ENCODE data around the gene TMEM132A.

Gene TMEM132A, protein sequence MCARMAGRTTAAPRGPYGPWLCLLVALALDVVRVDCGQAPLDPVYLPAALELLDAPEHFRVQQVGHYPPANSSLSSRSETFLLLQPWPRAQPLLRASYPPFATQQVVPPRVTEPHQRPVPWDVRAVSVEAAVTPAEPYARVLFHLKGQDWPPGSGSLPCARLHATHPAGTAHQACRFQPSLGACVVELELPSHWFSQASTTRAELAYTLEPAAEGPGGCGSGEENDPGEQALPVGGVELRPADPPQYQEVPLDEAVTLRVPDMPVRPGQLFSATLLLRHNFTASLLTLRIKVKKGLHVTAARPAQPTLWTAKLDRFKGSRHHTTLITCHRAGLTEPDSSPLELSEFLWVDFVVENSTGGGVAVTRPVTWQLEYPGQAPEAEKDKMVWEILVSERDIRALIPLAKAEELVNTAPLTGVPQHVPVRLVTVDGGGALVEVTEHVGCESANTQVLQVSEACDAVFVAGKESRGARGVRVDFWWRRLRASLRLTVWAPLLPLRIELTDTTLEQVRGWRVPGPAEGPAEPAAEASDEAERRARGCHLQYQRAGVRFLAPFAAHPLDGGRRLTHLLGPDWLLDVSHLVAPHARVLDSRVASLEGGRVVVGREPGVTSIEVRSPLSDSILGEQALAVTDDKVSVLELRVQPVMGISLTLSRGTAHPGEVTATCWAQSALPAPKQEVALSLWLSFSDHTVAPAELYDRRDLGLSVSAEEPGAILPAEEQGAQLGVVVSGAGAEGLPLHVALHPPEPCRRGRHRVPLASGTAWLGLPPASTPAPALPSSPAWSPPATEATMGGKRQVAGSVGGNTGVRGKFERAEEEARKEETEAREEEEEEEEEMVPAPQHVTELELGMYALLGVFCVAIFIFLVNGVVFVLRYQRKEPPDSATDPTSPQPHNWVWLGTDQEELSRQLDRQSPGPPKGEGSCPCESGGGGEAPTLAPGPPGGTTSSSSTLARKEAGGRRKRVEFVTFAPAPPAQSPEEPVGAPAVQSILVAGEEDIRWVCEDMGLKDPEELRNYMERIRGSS

DNA sequence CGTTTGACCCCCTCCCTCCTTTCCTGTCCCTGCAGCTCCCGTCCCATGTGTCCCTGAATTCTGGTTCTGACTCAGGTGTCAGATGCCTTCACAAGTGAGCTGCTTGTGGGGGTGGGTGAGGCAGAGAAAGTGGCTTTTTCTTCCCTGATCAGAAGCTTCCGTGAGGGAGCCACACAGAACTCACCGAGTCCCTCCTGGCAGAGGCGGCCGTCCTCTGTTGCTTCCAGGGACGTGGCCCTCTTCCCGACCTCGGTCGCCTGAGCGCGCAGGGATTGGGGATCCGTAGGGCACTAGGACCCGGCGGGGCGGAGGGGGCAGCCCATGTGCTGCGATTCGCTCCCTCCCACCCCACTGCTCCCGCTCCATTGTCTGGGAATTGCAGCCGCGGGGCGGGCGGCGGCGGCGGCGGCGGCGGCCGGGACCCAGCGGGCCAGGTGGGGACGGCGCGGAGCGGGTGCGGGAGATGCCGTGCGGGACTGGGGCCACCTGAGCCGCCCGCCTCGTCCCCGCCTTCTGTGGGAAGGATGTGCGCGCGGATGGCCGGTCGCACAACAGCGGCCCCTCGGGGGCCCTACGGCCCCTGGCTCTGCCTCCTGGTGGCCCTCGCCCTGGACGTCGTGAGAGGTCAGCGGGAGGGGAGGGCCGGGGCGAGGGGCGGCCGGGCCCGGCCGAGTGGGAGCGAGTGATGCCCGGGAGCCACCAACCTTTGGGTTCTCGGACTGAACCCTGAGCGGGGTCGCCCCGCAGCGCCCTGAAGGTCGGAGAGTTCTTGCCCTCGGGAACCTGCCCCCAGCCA, at the start of gene TMEM132A:
TSS of gene TMEM132A (plus strand) at position 351 of the 796 bp plus-strand sequence. CDS start at position 525, 174 bp downstream.
- DNase-seq = peak in 1 of 2 donors; percentile 39

DNA sequence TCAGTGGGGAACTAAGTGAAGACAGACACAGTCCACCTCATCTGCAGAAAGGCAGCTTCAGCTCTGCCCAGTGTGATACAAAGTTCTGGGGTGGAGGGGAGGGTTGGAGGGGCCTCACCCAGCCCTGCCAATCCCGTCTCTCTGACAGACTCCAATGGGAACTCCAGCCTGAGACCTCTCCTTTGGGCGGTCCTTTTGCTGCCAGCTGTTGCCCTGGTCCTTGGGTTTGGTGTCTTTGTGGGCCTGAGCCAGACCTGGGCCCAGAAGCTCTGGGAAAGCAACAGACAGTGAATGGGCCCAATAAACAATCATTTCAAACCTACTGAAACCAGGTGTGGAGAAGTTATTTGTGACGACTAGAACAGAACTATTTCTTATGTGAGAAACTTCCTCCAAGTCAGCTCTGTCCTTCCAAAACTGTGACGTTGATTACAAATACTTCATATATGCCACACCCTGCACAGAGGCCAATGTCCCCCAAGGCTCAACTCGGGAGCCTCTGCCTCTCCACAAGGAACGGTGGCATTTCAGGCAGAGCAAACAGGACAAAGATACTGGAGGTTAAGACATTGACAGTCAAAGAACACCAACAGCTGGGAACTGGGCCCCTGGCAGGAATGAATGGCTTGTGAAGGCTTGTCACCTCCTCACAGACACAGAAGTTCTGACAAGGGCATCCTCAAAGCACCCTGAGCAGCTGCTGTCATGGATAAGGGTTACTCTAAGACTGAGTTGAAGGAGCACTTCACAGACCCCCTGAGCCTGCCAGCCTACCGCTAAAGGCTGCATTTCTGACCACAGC, 48.7 kb upstream of the TMEM132A start:
- DNase-seq = no peak

DNA sequence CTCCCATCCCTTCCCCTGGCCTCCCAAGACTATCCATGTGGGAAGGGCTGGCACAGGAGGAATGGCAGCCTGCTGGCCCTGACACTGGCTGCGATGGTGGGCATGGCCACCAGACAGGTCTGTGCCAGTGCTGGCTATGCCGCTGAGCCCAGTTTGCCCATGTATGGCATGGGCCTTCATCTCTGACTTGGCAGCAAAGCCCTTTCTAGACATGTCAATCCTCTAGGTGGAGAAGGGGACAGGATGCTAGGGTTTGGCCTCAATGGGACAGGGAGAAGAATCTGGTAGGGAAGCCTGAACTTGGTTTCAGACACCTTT, 48.1 kb upstream of the TMEM132A start:
- no peak for DNase-seq

DNA sequence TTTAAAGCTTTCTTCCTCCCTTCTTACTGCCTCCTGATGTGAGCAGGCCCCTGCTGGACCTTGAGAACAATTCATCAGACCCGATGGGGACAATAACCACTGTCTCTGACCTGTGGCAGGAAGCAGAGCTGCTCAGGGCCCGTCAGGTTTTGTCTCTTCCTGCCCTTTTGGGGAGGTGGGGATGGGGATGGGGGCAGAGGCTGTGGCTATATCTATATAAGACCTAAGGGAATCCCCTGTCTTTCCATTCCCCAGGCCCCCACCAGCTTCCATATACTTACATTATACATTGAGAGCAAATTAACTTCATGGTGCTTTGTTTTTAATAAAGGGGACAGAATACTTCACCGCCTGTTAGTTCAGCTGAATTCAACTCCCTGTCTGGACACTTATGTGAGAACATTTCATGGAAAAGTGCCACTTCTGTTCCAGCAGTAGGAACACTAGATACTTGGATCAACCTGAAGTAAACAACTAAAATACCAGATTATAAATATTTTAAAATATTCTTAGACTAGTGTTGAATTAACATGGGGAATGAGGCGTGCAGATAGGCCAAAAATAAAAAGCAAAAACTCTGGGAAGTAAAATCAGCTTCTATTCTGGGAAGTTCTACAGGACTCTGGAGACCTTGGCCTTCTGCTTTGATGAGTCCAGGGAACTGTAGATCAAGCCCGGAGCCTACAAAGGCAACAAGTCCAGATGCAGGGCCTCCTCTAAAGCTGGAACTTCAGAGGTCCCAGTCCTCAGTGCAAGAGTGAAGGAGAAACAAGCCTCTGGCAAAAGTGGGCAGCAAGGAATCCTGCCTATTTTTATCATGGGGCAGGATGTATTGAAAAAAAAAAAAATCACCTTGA, 45.8 kb upstream of the TMEM132A start:
- DNase-seq = no peak

DNA sequence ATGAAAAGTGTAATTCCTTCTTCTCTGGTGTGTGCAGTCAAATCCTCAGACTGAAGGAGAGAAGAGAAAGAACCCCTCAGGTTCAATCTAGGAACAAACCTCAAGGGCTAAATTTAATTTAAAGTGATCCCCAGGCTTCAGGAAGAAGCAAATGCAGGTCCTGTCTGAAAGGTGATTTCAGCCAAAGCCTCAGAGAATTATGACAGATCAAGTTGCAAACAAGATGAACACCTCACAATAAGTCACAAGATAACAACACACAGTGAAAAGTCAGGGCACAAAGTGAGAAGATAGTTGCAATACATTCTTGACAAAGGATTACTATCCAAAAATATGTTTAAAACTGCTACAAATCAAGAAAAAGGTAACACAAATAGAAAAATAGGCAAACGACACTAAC, 45.2 kb upstream of the TMEM132A start:
- DNase-seq = no peak

DNA sequence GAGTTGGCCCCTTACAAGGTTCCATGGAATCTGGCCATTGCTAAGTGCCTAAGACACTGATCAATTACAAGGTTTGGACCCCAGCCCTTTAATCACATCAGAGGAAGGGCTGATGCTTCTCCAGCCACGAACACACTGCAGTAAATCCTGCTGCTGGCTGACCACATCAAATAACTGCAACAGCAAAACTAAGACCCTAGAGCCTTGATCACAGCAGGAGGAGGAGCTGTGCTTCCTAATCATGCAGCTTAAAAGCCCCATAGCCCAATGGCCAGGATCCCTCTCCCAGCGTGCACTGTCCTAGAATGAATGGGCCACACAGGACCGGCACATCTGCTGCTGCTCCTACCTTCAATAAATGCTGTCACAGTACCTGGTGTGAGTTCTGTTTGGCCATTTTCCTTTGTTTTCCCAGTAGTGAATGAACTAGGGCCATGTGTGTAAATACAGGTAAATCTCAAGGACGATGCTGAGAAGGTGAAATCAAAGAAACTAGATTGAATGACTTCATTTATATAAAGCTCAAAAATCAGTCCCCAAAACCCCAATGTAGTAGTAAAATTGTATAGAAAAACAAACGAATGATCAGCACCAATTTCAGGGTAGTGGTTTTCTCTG, 44.2 kb upstream of the TMEM132A start:
- no peak for DNase-seq

DNA sequence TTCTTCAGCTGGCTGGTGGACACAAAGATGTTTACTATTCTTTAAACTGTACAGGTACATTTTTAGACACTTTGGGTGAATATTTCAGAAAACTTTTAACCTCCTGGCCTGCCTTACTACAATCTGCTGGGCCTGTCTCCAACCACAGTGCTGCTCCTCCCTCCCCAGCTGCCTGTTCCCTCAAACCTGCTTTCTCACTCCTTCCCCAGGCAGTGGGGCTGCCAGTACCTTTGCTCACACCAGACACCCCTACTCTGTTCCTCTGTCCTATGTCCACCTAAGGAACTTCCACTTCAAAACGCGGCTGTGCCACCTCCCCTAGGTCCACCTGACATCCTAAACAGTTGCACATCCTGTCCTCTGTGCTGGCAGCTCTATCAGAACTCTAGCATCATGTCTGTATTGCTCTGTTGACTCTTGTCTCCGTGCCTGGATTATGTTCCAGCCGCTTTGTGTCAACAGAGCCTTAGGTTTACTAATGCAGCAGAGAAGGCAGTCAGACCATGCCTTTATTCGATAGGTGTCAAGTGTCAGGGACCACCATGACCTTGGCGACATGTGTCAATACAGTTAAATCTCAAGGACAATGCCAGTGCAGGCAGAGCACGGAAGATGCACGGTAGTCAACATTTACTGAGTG, 43.5 kb upstream of the TMEM132A start:
- no peak for DNase-seq

DNA sequence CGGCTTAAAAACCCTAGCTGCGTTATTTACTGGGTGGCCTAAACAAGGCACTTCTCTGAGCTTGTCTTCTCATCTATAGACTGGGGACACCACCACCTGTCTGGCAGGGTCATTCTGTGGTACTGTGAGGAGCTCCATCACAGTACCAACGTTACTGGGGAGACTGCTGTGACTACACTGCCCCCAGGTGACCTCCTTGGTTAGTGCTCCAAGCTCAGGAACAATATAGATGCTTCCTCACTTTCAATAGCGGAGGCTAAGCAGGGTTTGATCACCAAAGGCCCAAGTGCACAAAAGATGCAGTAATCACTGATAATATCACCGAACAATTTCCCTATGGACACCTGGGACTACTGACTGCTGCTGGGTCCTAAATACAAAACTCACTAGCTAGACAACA, 36.7 kb upstream of the TMEM132A start:
- peak in 1 of 2 donors; percentile 36 for DNase-seq

DNA sequence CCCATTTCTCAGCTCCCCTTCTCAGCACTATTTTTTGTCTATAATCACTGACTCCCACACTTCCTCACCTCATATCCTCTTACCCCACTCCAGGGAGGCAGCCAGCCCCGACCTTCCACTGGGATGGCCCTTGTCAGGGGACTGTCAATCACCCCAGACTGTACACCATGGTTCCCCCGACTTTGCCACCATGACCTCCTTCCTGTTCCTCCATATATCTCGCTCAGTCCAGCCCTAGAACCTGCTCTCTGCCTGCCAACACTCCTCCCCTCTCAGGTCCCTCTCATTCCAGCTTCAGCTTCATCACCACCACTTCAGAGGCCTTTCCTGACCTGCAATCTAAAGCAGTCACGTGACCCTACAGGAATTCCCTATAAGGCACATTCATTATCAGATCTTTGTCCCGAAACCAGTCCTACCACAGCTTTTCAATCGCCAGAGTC, 34.4 kb upstream of the TMEM132A start:
- DNase-seq = no peak

DNA sequence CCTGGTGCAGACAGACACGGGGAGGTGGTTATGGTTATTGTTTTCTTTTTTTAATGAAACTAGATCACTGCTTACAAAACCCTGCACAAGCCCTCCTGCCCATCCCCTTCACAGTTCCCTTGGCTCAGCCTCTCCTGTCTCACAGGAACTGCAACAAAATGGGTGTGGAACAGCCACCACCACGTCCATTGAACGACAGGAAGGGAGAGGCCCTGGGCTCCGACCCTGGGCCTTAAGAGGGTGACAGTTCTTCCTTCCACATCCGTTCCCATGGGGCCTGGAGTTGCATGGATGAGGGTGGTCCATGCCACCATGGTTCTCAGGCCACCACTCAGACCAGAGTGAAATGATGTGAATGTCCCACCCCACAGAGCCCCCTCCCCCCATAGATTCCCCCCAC, 33.6 kb upstream of the TMEM132A start:
- no peak for DNase-seq

DNA sequence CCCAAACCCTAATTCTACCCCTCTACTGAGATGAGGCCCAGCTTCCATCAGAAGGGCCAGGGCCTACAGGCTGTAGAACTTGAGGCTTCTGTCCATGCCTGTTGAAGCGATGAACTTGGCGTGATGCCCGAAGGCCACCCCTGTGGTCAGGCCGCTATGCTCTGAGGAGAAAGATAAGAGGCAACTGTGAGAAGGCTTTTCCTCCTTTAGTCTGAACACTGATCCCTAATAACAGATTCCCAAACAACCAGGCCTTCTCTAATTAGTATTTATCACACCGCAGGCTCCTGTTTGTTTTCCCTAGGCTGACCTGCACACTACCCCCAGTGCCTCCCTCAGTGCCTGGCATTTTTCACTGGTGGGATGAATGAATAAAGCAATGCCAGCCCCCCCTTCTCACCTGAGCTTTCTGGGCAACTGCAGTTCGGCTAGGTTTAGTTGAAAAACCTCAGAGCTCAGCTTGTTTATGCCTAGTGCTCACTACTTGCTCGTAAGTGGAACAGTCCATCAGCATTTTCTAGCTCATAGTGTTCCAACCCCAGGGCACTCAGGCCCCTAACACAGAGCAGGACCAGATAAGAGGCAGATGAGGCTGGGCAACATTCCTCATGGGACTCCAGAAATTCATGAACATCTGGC, 33.0 kb upstream of the TMEM132A start:
- DNase-seq = no peak

DNA sequence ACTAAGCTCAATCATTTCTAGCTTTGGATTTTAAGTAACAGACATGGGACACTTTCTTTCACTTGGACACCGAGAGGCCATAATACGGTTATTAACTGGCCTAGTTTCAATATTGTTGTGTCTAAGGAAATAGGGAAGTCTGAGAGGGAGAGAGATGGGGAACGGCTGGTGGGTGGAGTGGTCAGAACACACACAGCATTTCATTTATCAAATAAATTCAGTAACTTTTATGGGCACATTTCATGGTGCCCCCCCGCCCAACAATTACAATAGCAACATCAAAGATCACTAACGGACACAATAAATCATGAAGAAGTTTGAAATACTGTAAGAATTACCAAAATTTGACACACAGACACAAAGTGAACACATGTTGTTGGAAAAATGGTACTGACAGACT, 28.6 kb upstream of the TMEM132A start:
- no peak for DNase-seq

DNA sequence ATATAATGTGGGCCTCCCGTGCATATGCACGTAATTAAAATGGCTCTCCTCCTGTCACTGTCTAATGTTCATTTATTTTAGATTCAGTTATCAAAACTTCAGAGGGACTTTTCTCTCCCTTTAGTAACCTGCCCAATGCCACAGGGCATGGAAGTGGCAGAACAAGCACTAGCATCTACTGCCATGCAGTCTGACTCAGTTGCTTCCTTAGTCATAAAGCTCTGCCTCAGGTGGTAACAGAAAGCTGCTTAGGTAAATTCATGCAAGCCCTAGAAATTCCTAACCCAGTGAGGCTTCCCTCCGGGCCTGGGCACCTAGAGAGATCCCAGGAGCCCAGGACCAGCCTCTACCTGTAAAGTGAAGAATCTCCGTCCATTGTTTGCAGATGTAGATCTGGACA, 26.8 kb upstream of the TMEM132A start:
- DNase-seq = no peak

DNA sequence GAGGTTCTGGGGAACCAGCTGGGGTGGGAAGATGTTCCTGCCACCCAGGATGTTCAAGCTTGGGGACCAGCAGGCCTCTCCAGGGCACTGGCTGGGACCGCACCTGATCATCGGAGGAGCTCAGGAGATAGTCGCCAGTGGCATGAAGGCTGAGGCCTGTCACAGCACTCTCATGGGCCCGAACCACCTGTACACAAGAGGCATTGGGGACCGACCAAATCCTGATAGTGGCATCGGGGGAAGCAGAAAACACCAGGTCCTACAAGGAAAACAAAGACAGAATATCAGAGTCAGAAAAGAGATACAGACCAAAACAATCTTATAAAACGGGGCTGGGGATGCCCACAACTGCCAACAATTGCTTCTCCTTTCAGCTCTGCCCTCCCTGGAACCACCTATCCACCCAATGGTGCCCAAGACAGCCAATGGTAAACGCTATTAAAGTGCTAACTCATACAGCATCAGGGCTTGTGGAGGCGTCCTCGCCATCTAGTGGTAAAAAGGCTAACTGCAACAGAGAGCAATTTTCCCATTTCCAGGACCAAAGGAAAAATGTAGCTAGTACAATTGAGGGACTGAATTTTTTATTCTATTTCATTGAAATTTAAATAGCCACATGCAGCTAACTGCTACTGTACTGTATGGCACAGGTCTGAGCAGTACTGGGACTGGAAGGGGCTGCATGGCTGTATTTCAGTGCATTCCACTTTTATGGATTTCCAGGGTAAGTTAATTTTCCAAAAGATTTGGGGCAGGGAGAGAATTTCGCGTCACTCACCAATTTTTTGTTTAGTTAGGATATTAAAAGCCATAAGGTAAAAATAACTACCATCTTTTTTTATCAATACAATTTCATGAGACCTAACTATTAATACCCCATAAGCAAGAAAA, 25.0 kb upstream of the TMEM132A start:
- peak in 1 of 2 donors; percentile 41 for DNase-seq

DNA sequence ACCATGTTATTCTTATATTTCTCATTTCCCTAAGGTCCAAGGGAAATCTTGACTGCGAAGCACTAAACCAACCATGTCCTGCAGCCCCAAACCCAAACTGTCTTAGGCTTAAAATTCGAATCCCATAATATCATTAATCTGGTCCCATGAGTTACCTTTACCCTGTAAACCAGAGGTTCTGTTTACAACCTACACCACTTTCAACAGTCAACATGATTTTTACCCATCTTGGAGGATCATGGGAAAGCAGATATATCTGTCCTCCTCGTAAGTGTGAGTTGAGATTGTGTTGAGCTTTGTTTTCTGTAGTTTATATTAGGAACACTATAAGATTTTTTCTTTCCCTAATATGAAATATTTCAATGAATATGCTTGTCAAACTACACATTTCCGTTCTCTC, 24.3 kb upstream of the TMEM132A start:
- DNase-seq = no peak

DNA sequence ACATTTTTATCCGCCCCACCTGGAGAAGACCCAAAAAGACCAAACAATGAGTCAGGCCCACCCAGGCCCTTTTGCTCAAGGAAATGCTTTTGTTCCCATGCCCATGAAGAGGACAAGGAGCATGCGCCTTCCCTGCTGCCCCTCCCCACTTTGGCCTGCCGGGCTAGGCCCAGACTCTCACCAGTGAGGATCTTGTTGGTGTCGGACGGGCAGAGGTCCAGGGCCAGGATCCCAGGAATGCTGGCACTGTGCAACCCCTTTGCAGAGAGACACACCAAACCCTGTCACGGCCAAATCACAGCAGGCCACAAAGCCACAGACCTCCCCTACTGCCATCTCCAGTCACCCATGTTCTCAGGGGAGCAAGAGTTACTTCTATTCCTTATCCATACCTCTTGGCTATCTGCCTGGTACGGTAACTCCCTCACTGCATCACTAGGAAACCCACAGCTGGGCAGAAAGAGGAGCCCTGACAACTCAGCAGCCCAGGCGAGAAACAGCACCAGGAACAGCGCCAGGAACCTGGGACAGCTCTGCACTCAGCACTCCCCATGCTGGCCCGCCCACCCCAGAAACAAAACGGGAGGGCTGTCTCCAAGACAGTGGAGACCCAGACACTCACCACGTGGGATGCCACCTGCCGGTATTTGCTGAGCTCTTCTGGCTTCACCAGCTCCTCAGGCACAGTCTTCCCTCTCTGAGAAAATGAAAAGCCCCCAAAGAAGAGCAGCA, 23.4 kb upstream of the TMEM132A start:
- no peak for DNase-seq

DNA sequence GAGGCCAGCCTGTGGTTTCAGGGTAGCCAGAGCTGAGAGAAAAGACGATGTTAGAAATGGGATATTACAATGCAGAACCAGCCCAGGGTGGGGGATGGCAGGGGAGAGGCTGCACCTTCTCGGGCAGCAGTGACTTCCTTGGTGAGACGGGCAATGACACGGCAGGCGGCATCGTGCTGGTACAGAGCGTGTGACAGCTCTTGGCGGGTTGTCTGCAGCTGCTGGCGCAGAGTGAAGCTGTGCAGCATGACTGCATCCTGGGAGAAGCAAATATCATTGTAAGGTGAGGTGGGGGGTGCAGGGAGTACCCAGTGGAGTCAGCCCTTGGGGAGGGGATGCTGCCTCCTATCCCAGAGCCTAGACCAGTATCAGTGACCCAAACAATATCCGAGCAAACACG, 21.6 kb upstream of the TMEM132A start:
- DNase-seq = no peak

DNA sequence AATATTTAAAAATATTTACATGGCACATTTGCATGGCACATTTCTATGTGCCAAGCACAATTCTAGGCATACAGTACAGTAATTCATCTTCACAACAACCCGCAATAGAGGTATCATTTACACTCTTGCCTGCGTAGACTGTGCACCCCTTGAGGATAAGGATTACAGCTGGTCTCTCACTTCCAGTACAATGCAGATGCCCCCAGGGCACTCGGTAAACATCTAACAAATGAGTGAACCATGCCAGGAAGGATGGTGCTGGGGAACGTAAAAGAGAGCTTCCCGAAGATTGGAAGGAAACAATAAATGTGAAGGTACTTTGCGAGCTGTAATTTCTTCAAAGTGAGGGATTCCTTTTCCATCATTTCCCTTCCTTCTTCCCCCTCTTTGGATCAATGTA, 19.2 kb upstream of the TMEM132A start:
- no peak for DNase-seq
